WTC11 (cell line): ENCODE data around the gene CPXM1.
A peak's percentile ranks its signal among the peaks of the same experiment; 100 is the strongest.

Experiments
- CTCF ChIP-seq: fragments of 200-600 bp; IDR thresholded peaks from 2 replicates; pipeline ENCODE4 v1.8.0; 2022; ENCODE audit warnings: antibody characterized with exemption
- ELF4 ChIP-seq: sonication (generic); formaldehyde crosslinking; IDR thresholded peaks from 2 replicates; pipeline ENCODE4 v1.8.1; 2022; ENCODE audit warnings: low read depth, mild to moderate bottlenecking, moderate library complexity, missing genetic modification reagents
- FOXK1 ChIP-seq: sonication (generic); formaldehyde crosslinking; IDR thresholded peaks from 2 replicates; pipeline ENCODE4 v1.8.0; 2022; ENCODE audit warnings: mild to moderate bottlenecking, moderate library complexity, missing genetic modification reagents
- NFE2L1 ChIP-seq: sonication (generic); formaldehyde crosslinking; IDR thresholded peaks from 2 replicates; pipeline ENCODE4 v1.8.1; 2023; ENCODE audit warnings: missing genetic modification reagents
- PRRX2 ChIP-seq: fragments of 250-450 bp; sonication (Bioruptor Pico); IDR thresholded peaks from 2 replicates; pipeline ENCODE4 v1.8.0; 2021; ENCODE audit warnings: mild to moderate bottlenecking
- ZNF232 ChIP-seq: sonication (generic); formaldehyde crosslinking; IDR thresholded peaks from 2 replicates; pipeline ENCODE4 v1.8.0; 2022; ENCODE audit warnings: mild to moderate bottlenecking, missing genetic modification reagents
- TF ChIP-seq, protein P1 (sequence below): sonication (generic); formaldehyde crosslinking; IDR thresholded peaks from 2 replicates; pipeline ENCODE4 v1.8.0; 2022; ENCODE audit warnings: mild to moderate bottlenecking, missing genetic modification reagents
- TF ChIP-seq, protein P2 (sequence below): sonication (generic); formaldehyde crosslinking; IDR thresholded peaks from 2 replicates; pipeline ENCODE4 v1.8.0; 2022; ENCODE audit warnings: mild to moderate bottlenecking, missing genetic modification reagents
- TF ChIP-seq, protein P3 (sequence below): sonication (generic); formaldehyde crosslinking; IDR thresholded peaks from 2 replicates; pipeline ENCODE4 v1.8.1; 2022; ENCODE audit warnings: low read depth, missing genetic modification reagents, borderline replicate concordance

DNA sequence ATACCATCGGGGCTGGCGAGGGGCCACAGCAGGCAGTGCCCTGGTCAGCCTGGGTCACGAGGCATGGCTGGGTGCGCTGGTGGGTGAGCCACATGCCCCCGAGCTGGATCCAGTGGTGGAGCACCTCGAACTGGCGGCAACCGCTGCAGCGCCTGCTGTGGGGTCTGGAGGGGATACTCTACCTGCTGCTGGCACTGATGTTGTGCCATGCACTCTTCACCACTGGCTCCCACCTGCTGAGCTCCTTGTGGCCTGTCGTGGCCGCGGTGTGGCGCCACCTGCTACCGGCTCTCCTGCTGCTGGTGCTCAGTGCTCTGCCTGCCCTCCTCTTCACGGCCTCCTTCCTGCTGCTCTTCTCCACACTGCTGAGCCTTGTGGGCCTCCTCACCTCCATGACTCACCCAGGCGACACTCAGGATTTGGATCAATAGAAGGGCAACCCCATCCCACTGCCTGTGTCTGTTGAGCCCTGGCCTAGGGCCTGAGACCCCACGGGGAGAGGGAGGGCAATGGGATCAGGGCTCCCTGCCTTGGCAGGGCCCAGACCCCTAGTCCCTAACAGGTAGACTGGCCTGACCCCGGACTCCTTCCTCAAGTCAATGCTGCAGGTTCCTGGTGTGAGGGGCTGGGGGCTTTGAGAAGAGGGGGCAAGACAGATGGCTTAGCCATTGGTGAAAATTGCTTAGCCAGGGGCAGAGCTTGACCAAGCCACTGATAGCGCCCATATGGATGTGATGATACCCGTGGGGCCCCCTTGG is 16.3 kb upstream of the CPXM1 start:
- TF ChIP-seq ELF4 = no peak
- TF ChIP-seq CTCF = peak; percentile 31; the same call in 1 of the 2 replicates
- TF ChIP-seq PRRX2 (CRISPR knock-in tag) = no peak
- no peak for TF ChIP-seq ZNF232
- TF ChIP-seq, protein P1, sequence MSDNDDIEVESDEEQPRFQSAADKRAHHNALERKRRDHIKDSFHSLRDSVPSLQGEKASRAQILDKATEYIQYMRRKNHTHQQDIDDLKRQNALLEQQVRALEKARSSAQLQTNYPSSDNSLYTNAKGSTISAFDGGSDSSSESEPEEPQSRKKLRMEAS = no peak
- TF ChIP-seq, protein P2, sequence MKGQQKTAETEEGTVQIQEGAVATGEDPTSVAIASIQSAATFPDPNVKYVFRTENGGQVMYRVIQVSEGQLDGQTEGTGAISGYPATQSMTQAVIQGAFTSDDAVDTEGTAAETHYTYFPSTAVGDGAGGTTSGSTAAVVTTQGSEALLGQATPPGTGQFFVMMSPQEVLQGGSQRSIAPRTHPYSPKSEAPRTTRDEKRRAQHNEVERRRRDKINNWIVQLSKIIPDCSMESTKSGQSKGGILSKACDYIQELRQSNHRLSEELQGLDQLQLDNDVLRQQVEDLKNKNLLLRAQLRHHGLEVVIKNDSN (CRISPR knock-in tag) = no peak
- TF ChIP-seq NFE2L1 = no peak
- TF ChIP-seq FOXK1 (CRISPR knock-in tag) = no peak
- TF ChIP-seq, protein P3, sequence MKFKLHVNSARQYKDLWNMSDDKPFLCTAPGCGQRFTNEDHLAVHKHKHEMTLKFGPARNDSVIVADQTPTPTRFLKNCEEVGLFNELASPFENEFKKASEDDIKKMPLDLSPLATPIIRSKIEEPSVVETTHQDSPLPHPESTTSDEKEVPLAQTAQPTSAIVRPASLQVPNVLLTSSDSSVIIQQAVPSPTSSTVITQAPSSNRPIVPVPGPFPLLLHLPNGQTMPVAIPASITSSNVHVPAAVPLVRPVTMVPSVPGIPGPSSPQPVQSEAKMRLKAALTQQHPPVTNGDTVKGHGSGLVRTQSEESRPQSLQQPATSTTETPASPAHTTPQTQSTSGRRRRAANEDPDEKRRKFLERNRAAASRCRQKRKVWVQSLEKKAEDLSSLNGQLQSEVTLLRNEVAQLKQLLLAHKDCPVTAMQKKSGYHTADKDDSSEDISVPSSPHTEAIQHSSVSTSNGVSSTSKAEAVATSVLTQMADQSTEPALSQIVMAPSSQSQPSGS = no peak
